Right lobe of liver (tissue), 6 donors: ENCODE data around the gene B4GALNT1. TPM values are rescaled to one million over a fixed set of nuclear protein-coding genes. Genes with fewer than 3 reads are reported as not detected.

Experiments used
- ATAC-seq, 4 donors: fragments of 200-7000 bp; cut with Tn5 transposase; one replicate each; pipeline ENCODE4 v1.9.1; 2020; ENCODE audit warnings: mild to moderate bottlenecking in 4 of 4, moderate library complexity in 4 of 4
- DNase-seq, 3 donors: peaks; one replicate each; pipeline ENCODE4 v3.0.0-alpha.2; 2020
- H3K27ac ChIP-seq, 3 donors: fragments of 200-600 bp; one replicate each; pipeline ENCODE4 v1.8.0; 2022
- H3K27me3 ChIP-seq, 2 donors: fragments of 200-600 bp; one replicate each; pipeline ENCODE4 v1.8.0; 2022
- H3K36me3 ChIP-seq, 4 donors: fragments of 200-600 bp; sonication (generic) in 1 of 4; one replicate each; pipeline versions ENCODE4 v1.5.1 to v1.8.0; 2017 to 2022; ENCODE audit warnings: control low read depth in 1 of 4
- H3K4me1 ChIP-seq, 4 donors: fragments of 200-600 bp; sonication (generic) in 1 of 4; one replicate each; pipeline versions ENCODE4 v1.5.1 to v1.8.0; 2017 to 2022; ENCODE audit warnings: control low read depth in 1 of 4
- H3K4me3 ChIP-seq, 3 donors: fragments of 200-600 bp; one replicate each; pipeline ENCODE4 v1.8.0; 2022
- H3K9me3 ChIP-seq, 4 donors: fragments of 200-600 bp; sonication (generic) in 1 of 4; one replicate each; pipeline versions ENCODE4 v1.5.1 to v1.8.0; 2017 to 2022; ENCODE audit warnings: control low read depth in 1 of 4
- CTCF ChIP-seq, 4 donors: fragments of 200-600 bp in 3 of 4; fragments of 450-650 bp in 1 of 4; IDR thresholded peaks; one replicate each; pipeline versions ENCODE4 v1.5.1 to v1.8.0; 2016 to 2022; ENCODE audit warnings: antibody characterized with exemption in 4 of 4, mild to moderate bottlenecking in 2 of 4
- POLR2A ChIP-seq: fragments of 450-650 bp; IDR thresholded peaks from one replicate; pipeline ENCODE4 v1.6.1; 2017; ENCODE audit warnings: antibody characterized with exemption, mild to moderate bottlenecking
- WGBS: methylation state at CpG from one replicate; pipeline ENCODE4 v1.1.6; 2018; ENCODE audit warnings: low coverage, low lambda C conversion rate; ENCODE audit not compliant: insufficient coverage; ENCODE audit errors: missing lambda C conversion rate; 5-methylcytosine and 5-hydroxymethylcytosine counted together
- intact Hi-C, 2 donors: fragments of 100-400 bp; cut with DNase I; formaldehyde crosslinking; loops; one replicate each; pipeline versions ENCODE4 v1.11.2 to v1.14.1; 2022
- total RNA-seq, 6 experiments: library from RNA; depleted of rRNA in 2 of 6; stranded (reverse); fragments of >200 nt in 2 of 6; fragmentation: NEBNext Ultra II Directional in 3 of 6; extraction: Animal tissue kit (Norgen Biotek cat#: 25700) in 3 of 6; gene quantifications; one replicate each; pipeline versions ENCODE4 v1.1.0 to v1.2.4, GENCODE V29; 2016 to 2023
- donor health status: DM: no; HTN: yes; CAD: no.
- donor health status: DM: no; HTN: no; CAD: no.
- donor health status: DM: no; HTN: no; CAD: no.
- donor health status: DM: no; HTN: yes; CAD: no.
- donor health status: DM: no; HTN: yes; CAD: no.

B4GALNT1 gene
- total RNA-seq, 6 experiments from 2014 or later = 0.44 to 3.6 (median 0.78) TPM

- no peak overlapping the region for H3K4me3 ChIP-seq
- ATAC-seq = no peak
- intact Hi-C loops = no loop called here
- no peaks in the 10 kb centered on the region for H3K9me3 ChIP-seq
- H3K4me1 ChIP-seq = peaks cover 0 to 16% (median 6%) of the 10 kb centered on the region in 4 donors
- H3K27me3 ChIP-seq = peaks cover 6 to 37% of the 10 kb centered on the region in 2 donors
- no peaks in the 10 kb centered on the region for H3K36me3 ChIP-seq
- DNase-seq = peak in 1 of 3 donors; percentile 29
- 76% methylated on average over 6 of the region's 12 CpGs for WGBS
- TF ChIP-seq POLR2A = no peak
- TF ChIP-seq CTCF (IDR thresholded peaks at IDR 0.05) = no peak
- H3K27ac ChIP-seq = no peak overlapping the region
Observed at GRCh38 chr12:57625261-57626032, 7.6 kb downstream of the B4GALNT1 start.

GRCh38 chr12:57624441-57625220 is 8.4 kb downstream of the B4GALNT1 start:
- H3K36me3 ChIP-seq = no peaks in the 10 kb centered on the region
- no peak overlapping the region for H3K27ac ChIP-seq
- H3K4me1 ChIP-seq = peaks cover 0 to 16% (median 6%) of the 10 kb centered on the region in 4 donors
- H3K9me3 ChIP-seq = no peaks in the 10 kb centered on the region
- no peak overlapping the region for H3K4me3 ChIP-seq
- peak in 1 of 3 donors; percentile 28 for DNase-seq
- TF ChIP-seq POLR2A (no peak), CTCF (IDR thresholded peaks at IDR 0.05) (no peak)
- peaks cover 6 to 46% of the 10 kb centered on the region in 2 donors for H3K27me3 ChIP-seq
- ATAC-seq = no peak
- 67% methylated on average over 6 of the region's 8 CpGs for WGBS
- intact Hi-C loops = loop anchor here (5.0 kb wide), 1 partner anchor 42 kb away; no protein-coding TSS in a partner anchor

GRCh38 chr12:57623811-57624390 is 9.1 kb downstream of the B4GALNT1 start:
- Histone ChIP-seq H3K27ac (no peak overlapping the region), H3K4me3 (no peak overlapping the region), H3K9me3 (no peaks in the 10 kb centered on the region), H3K36me3 (no peaks in the 10 kb centered on the region), H3K27me3 (peaks cover 6 to 51% of the 10 kb centered on the region in 2 donors), H3K4me1 (peaks cover 0 to 16% (median 6%) of the 10 kb centered on the region in 4 donors)
- ATAC-seq (no peak), DNase-seq (peak in 1 of 3 donors; percentile 33)
- intact Hi-C loops = loop anchor here (5.0 kb wide), 1 partner anchor 42 kb away; no protein-coding TSS in a partner anchor
- WGBS = 60% methylated on average over 4 of the region's 5 CpGs
- no peak for TF ChIP-seq POLR2A
- no peak for TF ChIP-seq CTCF (IDR thresholded peaks at IDR 0.05)

GRCh38 chr12:57623385-57623784 is 9.6 kb downstream of the B4GALNT1 start:
- Histone ChIP-seq H3K27ac (no peak overlapping the region), H3K9me3 (no peaks in the 10 kb centered on the region), H3K36me3 (no peaks in the 10 kb centered on the region), H3K27me3 (peaks cover 6 to 47% of the 10 kb centered on the region in 2 donors), H3K4me3 (no peak overlapping the region), H3K4me1 (peaks cover 0 to 16% (median 6%) of the 10 kb centered on the region in 4 donors)
- 14% methylated on average over 1 of the region's 2 CpGs for WGBS
- TF ChIP-seq POLR2A (no peak), CTCF (IDR thresholded peaks at IDR 0.05) (no peak)
- intact Hi-C loops = loop anchor here (5.0 kb wide), 1 partner anchor 41 kb away; no protein-coding TSS in a partner anchor
- DNase-seq (no peak), ATAC-seq (no peak)
